T-helper 1 cell treated with Interleukin-12 subunit alpha and Interleukin-12 subunit beta and Interleukin-4 antibody, amounts not matched to agents 30 μg/mL and 1 μg/mL, for 36 hours (primary cell): ENCODE measurements around the gene DFFB.

Source experiments
- H3K27ac Mint-ChIP-seq: one replicate; pipeline ENCODE4 v1.8.0; 2021; ENCODE audit warnings: mild to moderate bottlenecking, mixed read lengths
- H3K27me3 Mint-ChIP-seq: one replicate; pipeline ENCODE4 v1.8.0; 2021; ENCODE audit warnings: low read depth, mixed read lengths
- H3K36me3 Mint-ChIP-seq: one replicate; pipeline ENCODE4 v1.8.0; 2021; ENCODE audit warnings: low read depth, mixed read lengths
- H3K4me1 Mint-ChIP-seq: one replicate; pipeline ENCODE4 v1.8.0; 2021; ENCODE audit warnings: low read depth, mixed read lengths
- H3K4me3 Mint-ChIP-seq: one replicate; pipeline ENCODE4 v1.8.0; 2021; ENCODE audit warnings: mild to moderate bottlenecking, moderate library complexity, mixed read lengths
- H3K9me3 Mint-ChIP-seq: one replicate; pipeline ENCODE4 v1.8.0; 2021; ENCODE audit warnings: mixed read lengths

Gene DFFB

GRCh38 chr1:3874736-3875135 lies 17.5 kb downstream of the DFFB start:
- no peak overlapping the region for H3K27ac Mint-ChIP-seq
- H3K4me1 Mint-ChIP-seq, result no peaks in the 10 kb centered on the region
- H3K36me3 Mint-ChIP-seq, result peaks cover 39% of the 10 kb centered on the region

DNA sequence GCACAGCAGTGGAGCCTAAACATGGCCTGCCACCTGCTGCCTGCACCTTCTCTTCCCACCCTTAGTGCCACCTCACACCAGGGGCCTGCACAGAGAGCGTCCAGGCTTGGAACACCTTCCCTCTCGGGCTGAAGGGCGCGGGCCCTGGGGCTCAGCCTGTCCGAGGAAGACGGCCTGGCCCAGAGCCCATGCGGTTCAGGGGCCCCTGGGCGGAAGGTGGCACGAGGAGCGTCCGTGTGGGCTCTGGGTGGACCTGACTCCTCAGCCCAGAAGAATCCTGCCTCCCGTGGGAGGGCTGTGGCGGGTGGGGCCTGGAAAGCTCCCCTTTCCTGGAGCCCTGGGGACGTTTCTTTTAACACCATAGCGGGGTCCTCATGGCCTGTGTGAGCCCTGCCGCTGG lies 19.4 kb downstream of the DFFB start:
- Mint-ChIP-seq H3K36me3 (peaks cover 42% of the 10 kb centered on the region), H3K27me3 (no peaks in the 10 kb centered on the region), H3K4me1 (no peaks in the 10 kb centered on the region), H3K9me3 (peaks cover 9% of the 10 kb centered on the region), H3K4me3 (no peak overlapping the region), H3K27ac (no peak overlapping the region)

More at GRCh38 chr1:3874736-3875135, 17.5 kb downstream of the DFFB start:
- Mint-ChIP-seq H3K9me3 (peaks cover 9% of the 10 kb centered on the region), H3K27me3 (no peaks in the 10 kb centered on the region), H3K4me3 (no peak overlapping the region)

- H3K4me3 Mint-ChIP-seq, result no peak overlapping the region
- H3K27ac Mint-ChIP-seq, result no peak overlapping the region
- H3K4me1 Mint-ChIP-seq, result no peaks in the 10 kb centered on the region
- peaks cover 37% of the 10 kb centered on the region for H3K36me3 Mint-ChIP-seq
- H3K27me3 Mint-ChIP-seq, result no peaks in the 10 kb centered on the region
- H3K9me3 Mint-ChIP-seq, result peaks cover 9% of the 10 kb centered on the region
Measured at GRCh38 chr1:3879099-3879498, 21.8 kb downstream of the DFFB start.

GRCh38 chr1:3879787-3880428 lies 22.6 kb downstream of the DFFB start:
- H3K4me3 Mint-ChIP-seq, result no peak overlapping the region
- no peak overlapping the region for H3K27ac Mint-ChIP-seq
- peaks cover 9% of the 10 kb centered on the region for H3K9me3 Mint-ChIP-seq
- H3K36me3 Mint-ChIP-seq, result peaks cover 40% of the 10 kb centered on the region
- no peaks in the 10 kb centered on the region for H3K4me1 Mint-ChIP-seq
- H3K27me3 Mint-ChIP-seq, result no peaks in the 10 kb centered on the region

- Mint-ChIP-seq H3K36me3 (peaks cover 35% of the 10 kb centered on the region), H3K9me3 (peaks cover 9% of the 10 kb centered on the region), H3K4me3 (no peak overlapping the region), H3K27ac (no peak overlapping the region), H3K27me3 (no peaks in the 10 kb centered on the region), H3K4me1 (no peaks in the 10 kb centered on the region)
Measured at GRCh38 chr1:3880429-3881192, 23.3 kb downstream of the DFFB start.

GRCh38 chr1:3881193-3881480 lies 23.9 kb downstream of the DFFB start:
- Mint-ChIP-seq H3K27me3 (no peaks in the 10 kb centered on the region), H3K36me3 (peaks cover 31% of the 10 kb centered on the region), H3K4me1 (no peaks in the 10 kb centered on the region), H3K4me3 (no peak overlapping the region), H3K9me3 (peaks cover 9% of the 10 kb centered on the region), H3K27ac (no peak overlapping the region)

GRCh38 chr1:3883194-3883925 lies 26.1 kb downstream of the DFFB start:
- Mint-ChIP-seq H3K36me3 (peaks cover 35% of the 10 kb centered on the region), H3K9me3 (peaks cover 9% of the 10 kb centered on the region), H3K4me3 (no peak overlapping the region), H3K4me1 (no peaks in the 10 kb centered on the region), H3K27ac (no peak overlapping the region), H3K27me3 (no peaks in the 10 kb centered on the region)

- no peaks in the 10 kb centered on the region for H3K27me3 Mint-ChIP-seq
- H3K4me3 Mint-ChIP-seq, result no peak overlapping the region
- peaks cover 30% of the 10 kb centered on the region for H3K36me3 Mint-ChIP-seq
- H3K27ac Mint-ChIP-seq, result no peak overlapping the region
- H3K9me3 Mint-ChIP-seq, result no peaks in the 10 kb centered on the region
- H3K4me1 Mint-ChIP-seq, result peaks cover 3% of the 10 kb centered on the region
Measured at GRCh38 chr1:3884966-3885365, 27.7 kb downstream of the DFFB start.

DNA sequence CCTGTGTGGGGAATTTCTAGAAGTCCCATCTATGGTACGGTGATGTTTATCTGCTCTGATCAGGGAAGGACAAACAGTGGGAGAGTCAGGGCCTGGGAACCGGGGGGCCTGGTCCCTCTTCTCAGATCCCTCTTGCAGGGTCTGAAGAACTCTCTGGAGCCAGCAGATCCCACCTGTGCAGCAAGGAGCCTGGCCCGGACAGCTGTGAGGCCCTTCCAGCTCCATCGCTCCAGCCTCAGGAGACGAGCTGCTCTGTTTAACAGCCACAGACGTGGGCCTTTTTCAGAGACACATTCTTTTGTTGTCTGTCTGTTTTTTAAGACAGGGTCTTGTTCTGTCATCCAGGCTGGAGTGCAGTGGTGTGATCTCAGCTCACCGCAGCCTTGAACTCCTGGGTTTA lies 28.3 kb downstream of the DFFB start:
- H3K9me3 Mint-ChIP-seq, result no peaks in the 10 kb centered on the region
- H3K4me3 Mint-ChIP-seq, result no peak overlapping the region
- peaks cover 7% of the 10 kb centered on the region for H3K4me1 Mint-ChIP-seq
- H3K27me3 Mint-ChIP-seq, result no peaks in the 10 kb centered on the region
- H3K27ac Mint-ChIP-seq, result no peak overlapping the region
- H3K36me3 Mint-ChIP-seq, result peaks cover 32% of the 10 kb centered on the region

- H3K9me3 Mint-ChIP-seq, result no peaks in the 10 kb centered on the region
- H3K27me3 Mint-ChIP-seq, result no peaks in the 10 kb centered on the region
- peaks cover 11% of the 10 kb centered on the region for H3K4me1 Mint-ChIP-seq
- H3K36me3 Mint-ChIP-seq, result peaks cover 33% of the 10 kb centered on the region
- H3K4me3 Mint-ChIP-seq, result no peak overlapping the region
- no peak overlapping the region for H3K27ac Mint-ChIP-seq
Measured at GRCh38 chr1:3886106-3886670, 28.9 kb downstream of the DFFB start.

DNA sequence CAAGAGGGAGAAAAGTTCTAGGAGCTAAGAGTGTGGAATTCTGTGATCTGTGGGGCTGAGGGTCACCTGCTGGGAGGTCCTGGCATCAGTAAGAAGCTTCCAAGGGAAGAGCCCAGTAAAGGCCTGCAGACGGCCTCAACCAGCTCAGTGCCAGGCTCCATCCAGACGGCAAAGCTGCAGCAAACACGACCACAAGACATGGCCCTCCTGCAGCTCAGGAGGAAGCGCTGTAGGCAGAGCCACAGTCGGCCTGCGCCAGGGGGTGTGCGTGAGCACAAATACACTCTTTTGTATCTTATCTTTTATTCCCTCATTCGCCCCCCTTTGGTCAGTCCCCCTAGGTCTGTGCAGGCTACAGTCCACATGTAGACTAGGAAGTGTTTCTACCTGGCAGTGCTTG lies 29.4 kb downstream of the DFFB start:
- H3K4me1 Mint-ChIP-seq, result peaks cover 14% of the 10 kb centered on the region
- H3K9me3 Mint-ChIP-seq, result no peaks in the 10 kb centered on the region
- H3K4me3 Mint-ChIP-seq, result no peak overlapping the region
- peaks cover 33% of the 10 kb centered on the region for H3K36me3 Mint-ChIP-seq
- H3K27me3 Mint-ChIP-seq, result no peaks in the 10 kb centered on the region
- no peak overlapping the region for H3K27ac Mint-ChIP-seq

- Mint-ChIP-seq H3K4me1 (peaks cover 14% of the 10 kb centered on the region), H3K4me3 (no peak overlapping the region), H3K9me3 (no peaks in the 10 kb centered on the region), H3K36me3 (peaks cover 30% of the 10 kb centered on the region), H3K27ac (no peak overlapping the region), H3K27me3 (no peaks in the 10 kb centered on the region)
Measured at GRCh38 chr1:3888301-3888700, 31.0 kb downstream of the DFFB start.

GRCh38 chr1:3889936-3890335 lies 32.7 kb downstream of the DFFB start:
- no peak overlapping the region for H3K27ac Mint-ChIP-seq
- H3K4me3 Mint-ChIP-seq, result no peak overlapping the region
- no peaks in the 10 kb centered on the region for H3K9me3 Mint-ChIP-seq
- H3K36me3 Mint-ChIP-seq, result peaks cover 22% of the 10 kb centered on the region
- H3K4me1 Mint-ChIP-seq, result peaks cover 14% of the 10 kb centered on the region
- no peaks in the 10 kb centered on the region for H3K27me3 Mint-ChIP-seq

DNA sequence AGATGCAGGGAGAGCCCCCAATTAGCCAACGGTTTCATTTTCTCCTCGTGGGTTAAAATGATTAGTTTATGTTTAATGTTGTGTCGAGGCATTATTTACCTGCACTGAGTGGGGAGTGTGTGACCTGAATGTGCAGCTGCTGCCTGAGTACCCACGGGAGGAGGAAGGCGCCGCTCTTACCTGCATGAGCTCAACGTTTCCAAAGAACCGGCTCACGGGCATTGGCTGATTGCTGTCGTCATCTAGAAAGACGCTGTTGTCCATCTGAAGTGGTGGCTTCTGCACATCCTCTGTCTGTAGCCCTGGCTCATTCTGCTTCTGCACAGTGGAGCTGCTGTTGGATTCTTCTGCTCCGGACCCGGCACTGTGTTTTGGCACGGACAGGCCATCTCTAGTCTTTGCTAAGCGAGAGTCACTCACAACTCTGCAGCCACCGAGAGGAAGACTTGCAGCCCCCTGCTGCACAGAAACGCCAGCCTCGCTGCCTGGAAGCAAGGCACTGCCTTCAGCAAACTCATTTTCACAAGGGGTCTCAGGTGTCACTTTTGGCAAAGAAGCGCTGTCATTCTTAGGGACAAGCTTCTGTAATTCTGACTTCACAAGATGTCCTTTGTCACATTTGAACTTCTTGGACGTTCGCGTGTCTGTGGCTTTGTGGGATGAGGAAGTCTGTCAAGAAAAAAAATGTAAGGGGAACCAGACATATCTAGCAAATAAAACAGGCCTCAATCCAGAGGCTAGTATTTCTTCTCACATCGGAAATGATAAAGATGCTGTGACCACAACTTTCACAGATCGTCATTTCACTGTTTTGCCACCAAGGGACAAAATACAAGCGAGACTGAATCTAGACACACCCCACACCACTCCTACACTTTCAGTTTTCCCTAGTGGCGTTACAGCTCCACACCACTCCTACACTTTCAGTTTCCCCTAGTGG lies 33.4 kb downstream of the DFFB start:
- peaks cover 21% of the 10 kb centered on the region for H3K36me3 Mint-ChIP-seq
- H3K9me3 Mint-ChIP-seq, result no peaks in the 10 kb centered on the region
- no peaks in the 10 kb centered on the region for H3K27me3 Mint-ChIP-seq
- peaks cover 14% of the 10 kb centered on the region for H3K4me1 Mint-ChIP-seq
- no peak overlapping the region for H3K27ac Mint-ChIP-seq
- H3K4me3 Mint-ChIP-seq, result no peak overlapping the region
